OCI-LY7 (cell line): Measurements from ENCODE around the gene FOXE3. TPM values are rescaled to one million over a fixed set of nuclear protein-coding genes. Genes with fewer than 3 reads are reported as not detected.

Experiments
- BruUV-seq: library from RNA; stranded (reverse); fragments of 400-500 nt; replicated peaks from 2 replicates; lab custom pipeline; 2021; lab: Mats Ljungman, UMichigan
- CTCF ChIA-PET: fragments of 300-600 bp; sonication (Branson Sonifier 250); formaldehyde crosslinking; loops from one replicate; lab custom pipeline; 2022; ENCODE audit warnings: antibody characterized with exemption; ENCODE audit not compliant: unreplicated experiment; lab: Charles Lee
- POLR2A ChIA-PET: fragments of 300-600 bp; sonication (Branson Sonifier 250); formaldehyde crosslinking; loops from one replicate; lab custom pipeline; 2022; ENCODE audit warnings: antibody characterized with exemption; lab: Charles Lee
- DNase-seq: peaks from one replicate; pipeline ENCODE4 v3.0.0-alpha.2; 2015; ENCODE audit warnings: low spot score
- H2AFZ ChIP-seq: fragments of 200-600 bp; sonication (generic), shearing (Covaris generic); 2 replicates; pipeline ENCODE4 v1.6.1; 2014; ENCODE audit warnings: mild to moderate bottlenecking, antibody characterized with exemption, low read length, moderate library complexity
- H3K27ac ChIP-seq: fragments of 200-600 bp; sonication (generic); 2 replicates; pipeline ENCODE4 v1.5.1; 2014; ENCODE audit warnings: mixed run types, low read depth, mild to moderate bottlenecking, moderate library complexity, low read length, inconsistent platforms; ENCODE audit not compliant: poor library complexity, severe bottlenecking
- H3K36me3 ChIP-seq: fragments of 200-600 bp; sonication (generic); 2 replicates; pipeline ENCODE4 v1.6.1; 2014; ENCODE audit warnings: mild to moderate bottlenecking, antibody characterized with exemption, low read length, moderate library complexity, mixed read lengths; ENCODE audit not compliant: insufficient read depth
- H3K4me1 ChIP-seq: fragments of 200-600 bp; sonication (generic); 2 replicates; pipeline ENCODE4 v1.5.1; 2014; ENCODE audit warnings: mild to moderate bottlenecking, low read length; ENCODE audit not compliant: insufficient read depth, poor library complexity, severe bottlenecking
- H3K4me2 ChIP-seq: fragments of 200-600 bp; sonication (generic); 2 replicates; pipeline ENCODE4 v1.6.1; 2014; ENCODE audit warnings: mild to moderate bottlenecking, low read length
- H3K4me3 ChIP-seq: fragments of 200-600 bp; sonication (generic); 2 replicates; pipeline ENCODE4 v1.5.1; 2014; ENCODE audit warnings: mild to moderate bottlenecking, low read depth, low read length; ENCODE audit not compliant: poor library complexity, severe bottlenecking
- H3K79me2 ChIP-seq: fragments of 200-600 bp; sonication (generic); 2 replicates; pipeline ENCODE4 v1.6.1; 2016; ENCODE audit warnings: low read depth, mild to moderate bottlenecking, low read length, moderate library complexity, mixed read lengths; ENCODE audit not compliant: insufficient read depth
- H3K9me2 ChIP-seq: fragments of 200-600 bp; sonication (generic); 2 replicates; pipeline ENCODE4 v1.6.1; 2016; ENCODE audit warnings: mild to moderate bottlenecking, low read length, mixed read lengths; ENCODE audit not compliant: insufficient read depth
- H3K9me3 ChIP-seq: fragments of 200-600 bp; sonication (generic); 2 replicates; pipeline ENCODE4 v1.6.1; 2014; ENCODE audit warnings: mild to moderate bottlenecking, mixed run types, low read length, mixed read lengths
- H4K20me1 ChIP-seq: fragments of 200-600 bp; sonication (generic); 2 replicates; pipeline ENCODE4 v1.6.1; 2014; ENCODE audit warnings: mild to moderate bottlenecking, antibody characterized with exemption, low read length, moderate library complexity, mixed read lengths; ENCODE audit not compliant: insufficient read depth
- EZH2phosphoT487 ChIP-seq: fragments of 200-600 bp; sonication (generic); IDR thresholded peaks from 2 replicates; pipeline ENCODE4 v1.6.1; 2018; ENCODE audit warnings: low read depth, borderline replicate concordance, mild to moderate bottlenecking, mixed run types, antibody characterized with exemption, low read length, moderate library complexity, mixed read lengths
- intact Hi-C: fragments of 100-400 bp; cut with micrococcal nuclease; formaldehyde crosslinking; loops from one replicate; pipeline ENCODE4 v1.10.0; 2022; ENCODE audit not compliant: unreplicated experiment
- total RNA-seq, 2 experiments: library from RNA; depleted of rRNA in 1 of 2; stranded (reverse); fragments of >200 nt in 1 of 2; shearing (Covaris generic) in 1 of 2; gene quantifications; 2 replicates each; pipeline ENCODE4 v1.2.3, GENCODE V29; 2014 to 2022
- TF ChIP-seq, protein P1 (sequence below): fragments of 200-600 bp; sonication (generic); conservative IDR thresholded peaks from 2 replicates; pipeline ENCODE4 v1.5.1; 2014; ENCODE audit warnings: mild to moderate bottlenecking, antibody characterized with exemption, low read length, moderate library complexity, mixed read lengths

The FOXE3 gene
- total RNA-seq, 2 experiments from 2014 or later: not detected

DNA sequence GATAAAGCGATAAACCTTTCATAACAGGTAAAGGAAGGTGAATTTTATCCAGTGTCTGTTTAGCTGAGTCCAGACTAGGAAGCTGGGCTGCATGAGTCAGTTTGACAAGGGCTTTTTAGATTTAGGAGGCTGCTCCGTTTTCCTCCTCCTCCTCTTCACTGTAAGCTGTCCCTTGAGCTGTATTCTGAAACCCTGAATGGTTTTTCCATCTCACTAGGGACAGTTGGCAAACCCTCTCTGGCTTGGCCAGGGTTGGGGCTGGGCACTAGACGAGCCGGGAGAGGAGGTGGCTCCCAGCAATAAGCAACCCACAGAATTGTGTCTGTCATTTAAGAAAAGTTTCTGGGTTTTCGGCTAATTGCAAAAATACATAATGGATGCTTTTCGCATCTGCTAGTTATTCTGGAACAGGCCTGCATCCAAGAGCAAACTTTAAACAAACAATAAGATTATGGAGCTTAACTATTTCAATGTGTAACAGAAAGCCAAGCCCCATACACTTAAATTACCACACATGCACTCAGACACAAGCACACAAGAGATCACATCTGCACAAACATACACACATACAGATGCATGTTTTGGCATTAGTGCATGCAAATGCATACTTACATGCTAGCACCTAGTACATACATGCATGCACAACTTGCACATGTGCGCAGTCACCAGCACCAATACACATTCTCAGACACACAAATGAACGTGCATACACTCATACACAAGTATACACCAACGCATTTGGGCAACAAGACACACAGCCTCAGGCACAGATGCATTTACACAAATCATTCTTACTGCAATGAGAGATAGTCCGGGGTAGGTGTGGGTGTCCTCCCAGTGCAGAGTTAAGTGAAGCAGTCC lies 27.8 kb upstream of the FOXE3 start:
- H3K4me2 ChIP-seq: no peak overlapping the region
- no peaks in the 10 kb centered on the region for H3K79me2 ChIP-seq
- no TSS peak for BruUV-seq
- no peak overlapping the region for H3K4me3 ChIP-seq
- intact Hi-C loops: loop anchor here (1.0 to 5.0 kb wide), 3 partner anchors 36 to 339 kb away; no protein-coding TSS in a partner anchor
- DNase-seq: no peak
- no peaks in the 10 kb centered on the region for H3K9me2 ChIP-seq
- H4K20me1 ChIP-seq: no peaks in the 10 kb centered on the region
- peaks cover 3% of the 10 kb centered on the region; the same call in 1 of the 2 replicates for H3K36me3 ChIP-seq
- no peak overlapping the region for H3K27ac ChIP-seq
- ChIA-PET CTCF (interaction anchor here (0.7 to 2.2 kb wide), 3 partner anchors 10 to 338 kb away, joined by 3 to 8 read pairs (median 4); partner anchors contain the start of gene FOXD2), POLR2A (interaction anchor here (0.6 to 2.3 kb wide), 3 partner anchors 50 to 312 kb away, joined by 5 to 7 read pairs (median 5); partner anchors contain the start of genes FOXD2 and STIL)
- H3K9me3 ChIP-seq: no peaks in the 10 kb centered on the region
- no peak overlapping the region for H2AFZ ChIP-seq
- H3K4me1 ChIP-seq: peaks cover 10% of the 10 kb centered on the region
- TF ChIP-seq, protein P1, sequence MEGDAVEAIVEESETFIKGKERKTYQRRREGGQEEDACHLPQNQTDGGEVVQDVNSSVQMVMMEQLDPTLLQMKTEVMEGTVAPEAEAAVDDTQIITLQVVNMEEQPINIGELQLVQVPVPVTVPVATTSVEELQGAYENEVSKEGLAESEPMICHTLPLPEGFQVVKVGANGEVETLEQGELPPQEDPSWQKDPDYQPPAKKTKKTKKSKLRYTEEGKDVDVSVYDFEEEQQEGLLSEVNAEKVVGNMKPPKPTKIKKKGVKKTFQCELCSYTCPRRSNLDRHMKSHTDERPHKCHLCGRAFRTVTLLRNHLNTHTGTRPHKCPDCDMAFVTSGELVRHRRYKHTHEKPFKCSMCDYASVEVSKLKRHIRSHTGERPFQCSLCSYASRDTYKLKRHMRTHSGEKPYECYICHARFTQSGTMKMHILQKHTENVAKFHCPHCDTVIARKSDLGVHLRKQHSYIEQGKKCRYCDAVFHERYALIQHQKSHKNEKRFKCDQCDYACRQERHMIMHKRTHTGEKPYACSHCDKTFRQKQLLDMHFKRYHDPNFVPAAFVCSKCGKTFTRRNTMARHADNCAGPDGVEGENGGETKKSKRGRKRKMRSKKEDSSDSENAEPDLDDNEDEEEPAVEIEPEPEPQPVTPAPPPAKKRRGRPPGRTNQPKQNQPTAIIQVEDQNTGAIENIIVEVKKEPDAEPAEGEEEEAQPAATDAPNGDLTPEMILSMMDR: no peak
- no peak for TF ChIP-seq EZH2phosphoT487

DNA sequence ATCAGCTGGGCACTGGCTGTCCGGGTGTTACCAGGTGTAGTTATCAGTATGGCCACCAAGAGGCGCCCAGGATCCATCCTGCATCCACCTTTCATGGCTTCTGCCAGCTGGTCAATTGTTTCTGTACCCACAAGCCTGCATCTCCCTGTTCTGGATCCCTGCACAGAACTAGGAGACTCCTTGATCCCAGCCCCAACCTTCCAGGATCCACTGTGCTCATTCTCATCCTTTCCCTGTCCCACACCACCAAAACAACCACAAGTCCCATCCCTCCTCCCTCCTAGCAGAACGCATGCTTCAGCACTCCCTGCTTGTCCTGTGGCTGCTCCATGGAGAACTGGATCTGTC lies 27.2 kb upstream of the FOXE3 start:
- Histone ChIP-seq H3K36me3 (no peaks in the 10 kb centered on the region), H3K79me2 (no peaks in the 10 kb centered on the region), H4K20me1 (no peaks in the 10 kb centered on the region), H2AFZ (no peak overlapping the region), H3K4me2 (no peak overlapping the region), H3K9me2 (no peaks in the 10 kb centered on the region), H3K9me3 (no peaks in the 10 kb centered on the region), H3K27ac (no peak overlapping the region), H3K4me3 (no peak overlapping the region), H3K4me1 (peaks cover 10% of the 10 kb centered on the region)
- CTCF ChIA-PET: interaction anchor here (0.7 to 2.2 kb wide), 4 partner anchors 9 to 337 kb away, joined by 3 to 8 read pairs (median 4); partner anchors contain the start of gene FOXD2
- BruUV-seq: no TSS peak
- TF ChIP-seq EZH2phosphoT487: no peak
- TF ChIP-seq, protein P1: peak; percentile 93
- POLR2A ChIA-PET: interaction anchor here (1.7 to 2.3 kb wide), 2 partner anchors 49 to 75 kb away, joined by 5 to 7 read pairs; partner anchors contain the start of genes FOXD2 and STIL
- peak; percentile 69 for DNase-seq
- intact Hi-C loops: loop anchor here (1.0 to 5.0 kb wide), 4 partner anchors 35 to 338 kb away; no protein-coding TSS in a partner anchor
